Trophoblast cell (in vitro differentiated cells and primary cell): ENCODE data around the gene PTBP3.

ENCODE experiments used
- DNase-seq, 2 donors: peaks; one replicate each; pipeline ENCODE4 v3.0.0-alpha.2; 2016
- H2AFZ ChIP-seq: 2 replicates; pipeline ENCODE4 v1.6.1; 2013; ENCODE audit warnings: low read length, moderate library complexity, mild to moderate bottlenecking; ENCODE audit not compliant: insufficient read depth, poor library complexity
- H2AK5ac ChIP-seq: 2 replicates; pipeline ENCODE4 v1.6.1; 2013; ENCODE audit warnings: mild to moderate bottlenecking, low read length
- H2BK120ac ChIP-seq: 2 replicates; pipeline ENCODE4 v1.6.1; 2013; ENCODE audit warnings: low read length, mild to moderate bottlenecking, moderate library complexity; ENCODE audit not compliant: insufficient read depth, poor library complexity
- H2BK12ac ChIP-seq: 2 replicates; pipeline ENCODE4 v1.6.1; 2013; ENCODE audit warnings: mild to moderate bottlenecking, low read length, moderate library complexity
- H2BK5ac ChIP-seq: 2 replicates; pipeline ENCODE4 v1.6.1; 2013; ENCODE audit warnings: low read length, low read depth, moderate library complexity, mild to moderate bottlenecking; ENCODE audit not compliant: poor library complexity
- H3K14ac ChIP-seq: 2 replicates; pipeline ENCODE4 v1.6.1; 2013; ENCODE audit warnings: mild to moderate bottlenecking, low read length
- H3K18ac ChIP-seq: 2 replicates; pipeline ENCODE4 v1.6.1; 2013; ENCODE audit warnings: mild to moderate bottlenecking, low read length
- H3K23ac ChIP-seq: 2 replicates; pipeline ENCODE4 v1.6.1; 2013; ENCODE audit warnings: low read length
- H3K27ac ChIP-seq: 2 replicates; pipeline ENCODE4 v1.5.1; 2013; ENCODE audit warnings: low read depth, mild to moderate bottlenecking, inconsistent platforms, low read length, moderate library complexity
- H3K27me3 ChIP-seq: 2 replicates; pipeline ENCODE4 v1.6.1; 2013; ENCODE audit warnings: inconsistent platforms, mild to moderate bottlenecking, low read length, moderate library complexity; ENCODE audit not compliant: insufficient read depth
- H3K36me3 ChIP-seq, 2 experiments: 1 replicate in 1 of 2; 2 replicates in 1 of 2; pipeline ENCODE4 v1.6.1; 2013; ENCODE audit warnings: low read length in 2 of 2, mild to moderate bottlenecking in 2 of 2, moderate library complexity in 1 of 2; ENCODE audit not compliant: insufficient read depth in 2 of 2, control insufficient read depth in 1 of 2
- H3K4ac ChIP-seq: 2 replicates; pipeline ENCODE4 v1.6.1; 2013; ENCODE audit warnings: low read depth, mild to moderate bottlenecking, low read length, moderate library complexity
- H3K4me1 ChIP-seq, 2 experiments: 1 replicate in 1 of 2; 2 replicates in 1 of 2; pipeline ENCODE4 v1.6.1; 2013; ENCODE audit warnings: low read length in 2 of 2, mild to moderate bottlenecking in 2 of 2, moderate library complexity in 1 of 2; ENCODE audit not compliant: insufficient read depth in 2 of 2, control insufficient read depth in 1 of 2
- H3K4me2 ChIP-seq: 2 replicates; pipeline ENCODE4 v1.6.1; 2013; ENCODE audit warnings: inconsistent platforms, mild to moderate bottlenecking, low read length, moderate library complexity
- H3K4me3 ChIP-seq: 2 replicates; pipeline ENCODE4 v1.5.1; 2013; ENCODE audit warnings: mild to moderate bottlenecking, low read depth, low read length, inconsistent platforms
- H3K79me1 ChIP-seq: one replicate; pipeline ENCODE4 v1.6.1; 2013; ENCODE audit warnings: low read length
- H3K79me2 ChIP-seq: 2 replicates; pipeline ENCODE4 v1.6.1; 2013; ENCODE audit warnings: low read length, mild to moderate bottlenecking; ENCODE audit not compliant: control insufficient read depth, insufficient read depth, poor library complexity
- H3K9ac ChIP-seq: 2 replicates; pipeline ENCODE4 v1.6.1; 2013; ENCODE audit warnings: mild to moderate bottlenecking, low read length
- H3K9me3 ChIP-seq: 2 replicates; pipeline ENCODE4 v1.6.1; 2013; ENCODE audit warnings: low read depth, mild to moderate bottlenecking, control low read depth, inconsistent platforms, low read length; ENCODE audit not compliant: insufficient read depth
- H4K12ac ChIP-seq: 2 replicates; pipeline ENCODE4 v1.6.1; 2013; ENCODE audit warnings: low read depth, mild to moderate bottlenecking, low read length, moderate library complexity
- H4K8ac ChIP-seq: 2 replicates; pipeline ENCODE4 v1.6.1; 2013; ENCODE audit warnings: low read depth, mild to moderate bottlenecking, low read length, moderate library complexity
- H4K91ac ChIP-seq: one replicate; pipeline ENCODE4 v1.6.1; 2013; ENCODE audit warnings: low read depth, mild to moderate bottlenecking, low read length, moderate library complexity
- WGBS: extraction: QIAGEN DNeasy Blood & Tissue Kit; methylation state at CpG from one replicate; pipeline ENCODE4 v1.1.7; 2013; ENCODE audit warnings: missing lambda C conversion rate; ENCODE audit not compliant: insufficient read length, insufficient coverage; ENCODE audit errors: extremely low coverage; 5-methylcytosine and 5-hydroxymethylcytosine counted together

Gene PTBP3

DNA sequence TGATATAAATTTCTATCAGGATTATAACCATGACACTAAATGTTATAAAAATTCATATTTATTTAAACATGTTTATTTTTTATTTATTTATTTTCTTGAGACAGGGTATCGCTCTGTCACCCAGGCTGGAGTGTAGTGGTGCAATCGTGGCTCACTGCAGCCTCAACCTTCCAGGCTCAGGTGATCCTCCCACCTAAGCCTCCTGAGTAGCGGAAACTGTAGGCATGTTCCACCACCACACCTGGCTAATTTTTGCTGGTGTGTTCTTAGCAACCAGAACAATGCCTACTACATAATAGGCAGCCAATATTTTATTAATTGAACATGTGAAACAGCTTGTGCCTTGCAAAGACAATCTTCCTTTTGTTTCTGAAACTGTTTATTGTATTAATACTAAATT, 6.5 kb upstream of the PTBP3 start:
- Histone ChIP-seq H3K27me3 (no peaks in the 10 kb centered on the region), H3K27ac (no peak overlapping the region), H2AK5ac (no peak overlapping the region), H4K12ac (no peak overlapping the region), H3K79me2 (no peaks in the 10 kb centered on the region), H3K9me3 (no peaks in the 10 kb centered on the region), H3K36me3 (no peaks in the 10 kb centered on the region), H3K18ac (no peak overlapping the region), H2BK5ac (no peak overlapping the region), H3K4me1 (peaks cover 5 to 6% of the 10 kb centered on the region in 2 experiments), H3K14ac (no peak overlapping the region), H4K91ac (no peak overlapping the region), H2BK120ac (no peak overlapping the region), H3K4ac (no peak overlapping the region), H2AFZ (no peak overlapping the region), H3K79me1 (peaks cover 4% of the 10 kb centered on the region), H4K8ac (no peak overlapping the region), H2BK12ac (no peak overlapping the region), H3K4me3 (no peak overlapping the region), H3K23ac (no peak overlapping the region), H3K9ac (no peak overlapping the region), H3K4me2 (no peak overlapping the region)
- no peak for DNase-seq
- no CpG with 5 or more reads among the region's 3 CpGs for WGBS

DNA sequence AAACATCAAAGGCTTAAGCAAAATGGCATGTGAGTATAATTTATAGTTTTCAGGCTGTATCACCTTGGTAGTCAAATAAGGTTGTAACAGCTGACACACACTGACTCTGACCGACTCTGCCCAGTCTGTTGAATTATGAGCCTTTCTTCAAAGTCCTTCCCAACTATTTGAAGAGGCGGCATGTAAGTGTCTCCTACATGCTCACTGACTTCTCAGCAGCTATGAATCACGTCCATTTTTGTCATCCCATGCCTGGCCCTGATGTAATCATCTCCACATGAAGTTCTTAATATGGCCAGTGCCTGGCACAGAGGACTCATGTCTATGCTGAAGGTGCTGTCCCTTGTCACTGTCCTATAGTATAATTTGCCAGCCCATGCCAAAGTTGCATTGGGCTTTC, 5.1 kb upstream of the PTBP3 start:
- DNase-seq: peak; percentile 78 to 88
- H2BK12ac ChIP-seq: no peak overlapping the region
- no peaks in the 10 kb centered on the region for H3K9me3 ChIP-seq
- H4K91ac ChIP-seq: no peak overlapping the region
- H3K79me2 ChIP-seq: peaks cover 3% of the 10 kb centered on the region
- peaks cover 5 to 6% of the 10 kb centered on the region in 2 experiments for H3K4me1 ChIP-seq
- H3K27me3 ChIP-seq: no peaks in the 10 kb centered on the region
- no peaks in the 10 kb centered on the region for H3K36me3 ChIP-seq
- no peak overlapping the region for H3K18ac ChIP-seq
- H4K8ac ChIP-seq: no peak overlapping the region
- H3K27ac ChIP-seq: no peak overlapping the region
- no peak overlapping the region for H2BK120ac ChIP-seq
- no CpG with 5 or more reads among the region's 3 CpGs for WGBS
- no peak overlapping the region for H3K4me3 ChIP-seq
- H3K4ac ChIP-seq: no peak overlapping the region
- H4K12ac ChIP-seq: no peak overlapping the region
- H2AFZ ChIP-seq: no peak overlapping the region
- H2AK5ac ChIP-seq: no peak overlapping the region
- H3K79me1 ChIP-seq: peaks cover 9% of the 10 kb centered on the region
- no peak overlapping the region for H2BK5ac ChIP-seq
- H3K23ac ChIP-seq: no peak overlapping the region
- no peak overlapping the region for H3K4me2 ChIP-seq
- no peak overlapping the region for H3K9ac ChIP-seq
- H3K14ac ChIP-seq: no peak overlapping the region

DNA sequence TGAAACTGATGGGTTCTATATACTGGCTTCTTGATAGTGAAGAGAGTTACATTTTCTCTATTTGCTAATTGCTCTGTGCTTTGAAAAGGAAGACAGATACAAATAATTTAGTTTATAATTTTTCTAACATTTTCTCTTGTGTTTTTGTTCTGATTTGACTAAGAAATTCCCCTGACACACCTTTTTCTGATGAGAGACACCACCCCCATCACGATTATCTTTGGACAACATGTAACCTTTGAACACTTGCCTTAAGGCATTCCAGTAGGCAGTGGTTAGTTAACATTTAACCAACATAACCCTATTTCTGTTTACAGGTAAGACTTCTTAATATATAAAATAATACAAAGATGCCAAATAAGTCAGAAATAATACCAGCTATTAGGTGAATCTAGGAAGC, 4.1 kb upstream of the PTBP3 start:
- WGBS: no CpG with 5 or more reads among the region's 1 CpG
- peak in 1 of 2 donors; percentile 38 for DNase-seq
- H3K4ac ChIP-seq: no peak overlapping the region

DNA sequence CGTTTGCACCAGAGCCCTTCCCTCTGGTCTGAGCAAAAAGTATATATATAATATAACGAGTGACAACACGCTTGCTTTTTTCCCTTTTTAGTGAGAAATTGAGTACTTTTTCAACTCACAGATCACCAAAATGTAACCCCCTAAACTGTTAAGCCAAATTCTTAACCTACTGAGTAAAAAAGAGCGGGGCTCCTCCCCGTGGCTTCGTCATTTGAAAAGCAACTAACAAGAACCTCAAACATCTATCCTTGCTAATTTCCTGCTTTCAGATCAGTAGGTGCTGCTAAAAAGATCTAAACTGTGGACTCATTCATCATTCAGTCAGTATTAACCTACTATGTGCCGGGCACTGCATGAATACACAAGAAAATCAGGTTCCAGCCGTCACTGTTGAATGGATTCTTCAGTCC, 1.0 kb upstream of the PTBP3 start:
- no peak overlapping the region for H4K91ac ChIP-seq
- H3K79me2 ChIP-seq: peaks cover 10% of the 10 kb centered on the region
- H3K23ac ChIP-seq: no peak overlapping the region
- H3K36me3 ChIP-seq: no peaks in the 10 kb centered on the region
- DNase-seq: no peak
- H4K12ac ChIP-seq: no peak overlapping the region
- no peak overlapping the region for H2BK120ac ChIP-seq
- no peak overlapping the region for H2AK5ac ChIP-seq
- no peak overlapping the region for H2BK12ac ChIP-seq
- no peak overlapping the region for H3K14ac ChIP-seq
- H3K27ac ChIP-seq: peak overlapping the region; percentile 53
- no peak overlapping the region for H3K9ac ChIP-seq
- H2BK5ac ChIP-seq: no peak overlapping the region
- H3K18ac ChIP-seq: no peak overlapping the region
- H4K8ac ChIP-seq: no peak overlapping the region
- no peaks in the 10 kb centered on the region for H3K9me3 ChIP-seq
- no peak overlapping the region for H3K4me3 ChIP-seq
- no peaks in the 10 kb centered on the region for H3K4me1 ChIP-seq
- H3K4ac ChIP-seq: no peak overlapping the region
- H3K4me2 ChIP-seq: peak overlapping the region; percentile 61
- no CpG with 5 or more reads among the region's 8 CpGs for WGBS
- no peak overlapping the region for H2AFZ ChIP-seq
- peaks cover 13% of the 10 kb centered on the region for H3K79me1 ChIP-seq
- no peaks in the 10 kb centered on the region for H3K27me3 ChIP-seq

More for the DNA sequence above, 4.1 kb upstream of the PTBP3 start:
- no peak overlapping the region for H2BK5ac ChIP-seq
- H3K23ac ChIP-seq: no peak overlapping the region
- H3K9ac ChIP-seq: no peak overlapping the region
- H3K4me1 ChIP-seq: peaks cover 5 to 6% of the 10 kb centered on the region in 2 experiments
- H3K14ac ChIP-seq: no peak overlapping the region
- no peak overlapping the region for H2BK12ac ChIP-seq
- no peak overlapping the region for H3K4me3 ChIP-seq
- no peak overlapping the region for H2AK5ac ChIP-seq
- H2AFZ ChIP-seq: no peak overlapping the region
- no peak overlapping the region for H2BK120ac ChIP-seq
- H3K18ac ChIP-seq: no peak overlapping the region
- H3K27ac ChIP-seq: no peak overlapping the region
- no peaks in the 10 kb centered on the region for H3K36me3 ChIP-seq
- peaks cover 17% of the 10 kb centered on the region for H3K79me1 ChIP-seq
- no peak overlapping the region for H4K12ac ChIP-seq
- no peak overlapping the region for H4K91ac ChIP-seq
- peaks cover 10% of the 10 kb centered on the region for H3K79me2 ChIP-seq
- H3K9me3 ChIP-seq: no peaks in the 10 kb centered on the region
- no peak overlapping the region for H3K4me2 ChIP-seq
- no peaks in the 10 kb centered on the region for H3K27me3 ChIP-seq
- H4K8ac ChIP-seq: no peak overlapping the region
